ENCODE results near the gene ZSCAN30. TPM values are rescaled to one million over a fixed set of nuclear protein-coding genes. Genes with fewer than 3 reads are reported as not detected.

The ZSCAN30 gene
- total RNA-seq, 1 experiment from 2014 or later = 15.9 TPM

DNA sequence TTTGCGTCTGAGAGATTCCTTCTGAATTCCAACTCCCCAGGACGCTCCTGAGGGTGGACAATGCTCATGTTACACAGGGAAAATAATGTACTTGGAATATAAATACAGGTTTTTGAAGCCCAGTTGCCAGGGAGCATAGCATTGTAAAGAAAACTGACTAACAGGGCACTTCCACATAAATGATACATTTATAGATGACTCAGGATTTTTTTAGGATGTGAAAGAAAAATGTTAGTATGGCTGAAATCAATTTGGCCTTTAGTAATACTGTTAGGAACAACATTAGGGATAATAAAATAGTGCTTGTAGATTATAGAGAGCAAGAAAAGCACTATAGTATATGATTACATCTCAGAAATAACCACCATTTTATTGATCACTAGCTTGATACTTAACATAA lies 25.6 kb downstream of the ZSCAN30 start:
- Mint-ChIP-seq H3K27ac (ENCODE audit: unreplicated experiment) (no peak overlapping the region), H3K4me1 (ENCODE audit: low read depth, unreplicated experiment) (no peaks in the 10 kb centered on the region), H3K4me3 (ENCODE audit: low read depth, unreplicated experiment) (no peak overlapping the region), H3K27me3 (ENCODE audit: unreplicated experiment) (no peaks in the 10 kb centered on the region), H3K36me3 (ENCODE audit: insufficient read depth, unreplicated experiment) (peaks cover 5% of the 10 kb centered on the region), H3K9me3 (ENCODE audit: low read depth, unreplicated experiment) (peaks cover 31% of the 10 kb centered on the region)
- CTCF ChIA-PET = interaction anchor here (0.6 kb wide), 1 partner anchor 90 kb away, joined by 10 read pairs; no protein-coding TSS in a partner anchor
- no peak for DNase-seq
- intact Hi-C loops (cut with micrococcal nuclease; ENCODE audit: unreplicated experiment) = no loop called here
- TF ChIP-seq, protein P1, sequence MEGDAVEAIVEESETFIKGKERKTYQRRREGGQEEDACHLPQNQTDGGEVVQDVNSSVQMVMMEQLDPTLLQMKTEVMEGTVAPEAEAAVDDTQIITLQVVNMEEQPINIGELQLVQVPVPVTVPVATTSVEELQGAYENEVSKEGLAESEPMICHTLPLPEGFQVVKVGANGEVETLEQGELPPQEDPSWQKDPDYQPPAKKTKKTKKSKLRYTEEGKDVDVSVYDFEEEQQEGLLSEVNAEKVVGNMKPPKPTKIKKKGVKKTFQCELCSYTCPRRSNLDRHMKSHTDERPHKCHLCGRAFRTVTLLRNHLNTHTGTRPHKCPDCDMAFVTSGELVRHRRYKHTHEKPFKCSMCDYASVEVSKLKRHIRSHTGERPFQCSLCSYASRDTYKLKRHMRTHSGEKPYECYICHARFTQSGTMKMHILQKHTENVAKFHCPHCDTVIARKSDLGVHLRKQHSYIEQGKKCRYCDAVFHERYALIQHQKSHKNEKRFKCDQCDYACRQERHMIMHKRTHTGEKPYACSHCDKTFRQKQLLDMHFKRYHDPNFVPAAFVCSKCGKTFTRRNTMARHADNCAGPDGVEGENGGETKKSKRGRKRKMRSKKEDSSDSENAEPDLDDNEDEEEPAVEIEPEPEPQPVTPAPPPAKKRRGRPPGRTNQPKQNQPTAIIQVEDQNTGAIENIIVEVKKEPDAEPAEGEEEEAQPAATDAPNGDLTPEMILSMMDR (IDR thresholded peaks at IDR 0.05; ENCODE audit: unreplicated experiment) = no peak
- no TSS peak for BruUV-seq (replicated peaks)

DNA sequence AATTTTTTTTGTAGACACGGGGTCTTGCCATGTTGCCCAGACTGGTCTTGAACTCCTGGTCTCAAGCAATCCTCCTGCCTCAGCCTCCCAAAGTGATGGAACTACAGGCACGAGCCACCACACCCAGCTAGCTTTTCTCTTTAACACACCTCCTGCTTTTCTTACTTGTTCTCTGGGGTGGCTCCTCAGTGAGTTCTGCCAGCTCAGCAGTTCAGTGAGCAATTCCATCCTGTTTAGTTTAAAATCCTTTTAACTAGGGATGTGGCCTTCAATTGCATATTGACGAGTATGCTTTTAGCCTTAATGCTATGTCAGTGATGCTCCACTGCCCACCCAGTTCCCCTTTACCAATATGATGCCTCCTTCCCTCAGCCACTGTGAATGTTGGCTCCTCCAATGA lies 33.1 kb downstream of the ZSCAN30 start:
- peaks cover 35% of the 10 kb centered on the region for H3K9me3 Mint-ChIP-seq (ENCODE audit: low read depth, unreplicated experiment)

DNA sequence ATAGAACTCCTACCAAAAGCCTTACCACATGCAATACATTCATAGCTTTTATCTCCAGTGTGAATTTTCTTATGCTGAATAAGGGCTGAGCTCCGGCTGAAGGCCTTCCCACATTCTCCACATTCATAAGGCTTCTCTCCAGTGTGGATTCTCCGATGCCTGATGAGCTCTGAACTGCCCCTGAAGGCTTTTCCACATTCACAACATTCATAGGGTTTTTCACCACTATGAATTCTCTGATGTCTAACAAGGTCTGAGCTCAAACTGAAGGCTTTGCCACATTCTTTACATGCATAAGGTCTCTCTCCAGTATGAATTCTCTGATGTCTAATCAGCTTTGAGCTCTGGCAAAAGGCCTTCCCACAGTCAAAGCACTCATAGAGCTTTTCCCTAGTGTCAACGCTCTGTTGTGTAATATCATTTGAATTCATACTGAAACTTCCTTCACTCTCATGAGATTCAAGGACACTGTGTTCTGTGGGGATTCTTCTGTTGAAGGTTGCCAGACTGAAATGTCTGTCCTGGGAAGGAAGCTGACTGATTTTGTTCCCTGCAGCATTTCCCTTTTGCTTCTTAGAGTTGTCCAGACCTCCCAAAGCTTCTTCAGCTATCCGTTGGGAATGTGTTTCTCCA lies 36.3 kb downstream of the ZSCAN30 start:
- DNase-seq = no peak
- H3K27me3 Mint-ChIP-seq (ENCODE audit: unreplicated experiment) = no peaks in the 10 kb centered on the region
- CTCF ChIA-PET = interaction anchor here (0.6 kb wide), 1 partner anchor 24 kb away, joined by 3 read pairs; no protein-coding TSS in a partner anchor
- H3K4me1 Mint-ChIP-seq (ENCODE audit: low read depth, unreplicated experiment) = no peaks in the 10 kb centered on the region
- H3K9me3 Mint-ChIP-seq (ENCODE audit: low read depth, unreplicated experiment) = peaks cover 36% of the 10 kb centered on the region
- TF ChIP-seq, protein P1 (IDR thresholded peaks at IDR 0.05; ENCODE audit: unreplicated experiment) = no peak
- H3K36me3 Mint-ChIP-seq (ENCODE audit: insufficient read depth, unreplicated experiment) = peaks cover 22% of the 10 kb centered on the region
- intact Hi-C loops (cut with micrococcal nuclease; ENCODE audit: unreplicated experiment) = no loop called here
- no peak overlapping the region for H3K27ac Mint-ChIP-seq (ENCODE audit: unreplicated experiment)
- BruUV-seq (replicated peaks) = no TSS peak
- H3K4me3 Mint-ChIP-seq (ENCODE audit: low read depth, unreplicated experiment) = no peak overlapping the region

More for the DNA sequence above, 33.1 kb downstream of the ZSCAN30 start:
- CTCF ChIA-PET = no interaction called here
- BruUV-seq (replicated peaks) = no TSS peak
- H3K27ac Mint-ChIP-seq (ENCODE audit: unreplicated experiment) = no peak overlapping the region
- no peaks in the 10 kb centered on the region for H3K27me3 Mint-ChIP-seq (ENCODE audit: unreplicated experiment)
- no peak for DNase-seq
- intact Hi-C loops (cut with micrococcal nuclease; ENCODE audit: unreplicated experiment) = loop anchor here (5.0 kb wide), 1 partner anchor 40 kb away; no protein-coding TSS in a partner anchor
- H3K4me1 Mint-ChIP-seq (ENCODE audit: low read depth, unreplicated experiment) = no peaks in the 10 kb centered on the region
- H3K4me3 Mint-ChIP-seq (ENCODE audit: low read depth, unreplicated experiment) = no peak overlapping the region
- TF ChIP-seq, protein P1 (IDR thresholded peaks at IDR 0.05; ENCODE audit: unreplicated experiment) = no peak
- peaks cover 4% of the 10 kb centered on the region for H3K36me3 Mint-ChIP-seq (ENCODE audit: insufficient read depth, unreplicated experiment)

DNA sequence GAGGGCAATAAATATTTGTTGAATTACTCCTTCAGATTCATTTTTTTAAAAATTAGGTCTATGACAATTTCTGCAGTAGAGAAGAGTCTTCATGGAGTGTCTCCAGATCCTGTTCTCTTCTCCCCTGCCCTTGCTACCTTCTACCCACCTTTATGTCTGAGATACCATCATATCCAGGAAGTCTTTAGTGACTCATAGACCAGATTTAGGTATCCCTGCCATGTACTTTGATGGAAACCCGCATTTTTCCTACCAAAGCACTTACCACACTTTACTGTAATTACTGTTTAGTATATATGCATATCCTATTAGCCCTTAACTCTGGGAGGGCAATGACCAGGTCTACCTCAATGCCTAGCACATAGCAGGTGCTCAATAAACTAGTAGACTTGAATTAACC lies 37.6 kb downstream of the ZSCAN30 start:
- intact Hi-C loops (cut with micrococcal nuclease; ENCODE audit: unreplicated experiment) = no loop called here
- CTCF ChIA-PET = no interaction called here
- DNase-seq = no peak
- no peaks in the 10 kb centered on the region for H3K27me3 Mint-ChIP-seq (ENCODE audit: unreplicated experiment)
- no peak overlapping the region for H3K4me3 Mint-ChIP-seq (ENCODE audit: low read depth, unreplicated experiment)
- H3K27ac Mint-ChIP-seq (ENCODE audit: unreplicated experiment) = no peak overlapping the region
- no peaks in the 10 kb centered on the region for H3K4me1 Mint-ChIP-seq (ENCODE audit: low read depth, unreplicated experiment)
- no TSS peak for BruUV-seq (replicated peaks)
- H3K36me3 Mint-ChIP-seq (ENCODE audit: insufficient read depth, unreplicated experiment) = peaks cover 34% of the 10 kb centered on the region
- peaks cover 32% of the 10 kb centered on the region for H3K9me3 Mint-ChIP-seq (ENCODE audit: low read depth, unreplicated experiment)
- TF ChIP-seq, protein P1 (IDR thresholded peaks at IDR 0.05; ENCODE audit: unreplicated experiment) = no peak
